CD4-positive, alpha-beta T cell treated with Interleukin-6 at 100 ng/mL for 8 hours (primary cell): ENCODE data around the gene OR52E2.

Source experiments
- DNase-seq: peaks from one replicate; pipeline ENCODE4 v3.0.0-alpha.2; 2020; ENCODE audit warnings: mixed read lengths, low spot score

The OR52E2 gene

GRCh38 chr11:5011254-5011653 is 48.2 kb downstream of the OR52E2 start:
- no peak for DNase-seq
